GM10266 (cell line): ENCODE data around the gene OR6N1.

ENCODE experiments used
- DNase-seq: peaks from one replicate; pipeline ENCODE4 v3.0.0; 2012; ENCODE audit errors: extremely low spot score
- TF ChIP-seq, protein P1 (sequence below): IDR thresholded peaks from 2 replicates; pipeline ENCODE4 v1.5.1; 2012; ENCODE audit warnings: mild to moderate bottlenecking, low read depth; ENCODE audit not compliant: control insufficient read depth, insufficient read depth; ENCODE audit errors: missing control alignments

OR6N1 gene

DNA sequence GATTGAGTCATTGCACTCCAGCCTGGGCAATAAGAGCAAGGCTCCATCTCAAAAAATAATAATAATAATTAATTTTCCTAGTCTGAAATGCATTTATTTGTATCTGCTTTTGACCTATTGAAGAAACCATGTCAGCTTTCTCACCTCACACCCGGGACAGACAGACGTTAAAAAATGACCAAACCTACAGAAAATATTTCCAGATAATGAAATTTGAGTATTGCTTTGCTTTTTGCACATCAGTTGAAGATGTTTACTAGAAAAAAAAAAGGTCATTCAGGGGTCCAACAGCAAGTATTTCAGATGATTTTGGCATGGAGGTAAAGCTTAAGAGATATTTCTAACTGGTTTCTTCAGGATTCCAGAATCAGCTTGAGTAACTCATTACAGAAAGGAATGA, 17.6 kb downstream of the OR6N1 start, which contains the start of gene OR6K6:
TSS of gene OR6K6 (plus strand) at position 301 of the 400 bp plus-strand sequence. CDS start 168 bp downstream, outside the sequence.
- no peak for DNase-seq
- TF ChIP-seq, protein P1, sequence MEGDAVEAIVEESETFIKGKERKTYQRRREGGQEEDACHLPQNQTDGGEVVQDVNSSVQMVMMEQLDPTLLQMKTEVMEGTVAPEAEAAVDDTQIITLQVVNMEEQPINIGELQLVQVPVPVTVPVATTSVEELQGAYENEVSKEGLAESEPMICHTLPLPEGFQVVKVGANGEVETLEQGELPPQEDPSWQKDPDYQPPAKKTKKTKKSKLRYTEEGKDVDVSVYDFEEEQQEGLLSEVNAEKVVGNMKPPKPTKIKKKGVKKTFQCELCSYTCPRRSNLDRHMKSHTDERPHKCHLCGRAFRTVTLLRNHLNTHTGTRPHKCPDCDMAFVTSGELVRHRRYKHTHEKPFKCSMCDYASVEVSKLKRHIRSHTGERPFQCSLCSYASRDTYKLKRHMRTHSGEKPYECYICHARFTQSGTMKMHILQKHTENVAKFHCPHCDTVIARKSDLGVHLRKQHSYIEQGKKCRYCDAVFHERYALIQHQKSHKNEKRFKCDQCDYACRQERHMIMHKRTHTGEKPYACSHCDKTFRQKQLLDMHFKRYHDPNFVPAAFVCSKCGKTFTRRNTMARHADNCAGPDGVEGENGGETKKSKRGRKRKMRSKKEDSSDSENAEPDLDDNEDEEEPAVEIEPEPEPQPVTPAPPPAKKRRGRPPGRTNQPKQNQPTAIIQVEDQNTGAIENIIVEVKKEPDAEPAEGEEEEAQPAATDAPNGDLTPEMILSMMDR: no peak

DNA sequence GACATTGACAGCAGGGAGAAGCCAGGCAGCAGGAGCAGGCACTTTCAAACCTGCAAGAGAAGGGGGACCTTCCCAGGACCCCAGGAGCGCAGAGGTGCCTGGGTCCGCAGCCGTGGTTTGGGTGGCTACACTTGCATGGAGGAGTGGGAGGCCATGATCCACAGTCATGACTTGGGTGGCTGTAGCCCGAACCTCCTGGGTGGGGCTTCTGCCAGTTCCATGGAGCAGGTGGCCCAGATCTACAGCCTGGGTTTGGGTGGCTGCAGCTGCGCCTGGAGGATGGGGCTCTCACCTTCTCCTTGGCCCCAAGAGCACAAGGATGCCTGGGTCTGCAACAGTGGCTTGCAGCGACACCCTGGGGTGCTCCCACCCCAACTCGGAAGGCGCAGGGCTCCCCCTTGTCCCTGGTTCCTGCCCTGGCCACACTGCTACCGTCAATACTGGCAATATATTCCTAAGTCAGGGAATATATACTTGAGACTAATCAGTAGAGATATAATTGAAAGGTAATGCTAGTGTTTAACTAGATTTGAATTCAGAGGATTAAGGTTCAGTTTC, 19.8 kb downstream of the OR6N1 start:
- TF ChIP-seq, protein P1: no peak
- no peak for DNase-seq

DNA sequence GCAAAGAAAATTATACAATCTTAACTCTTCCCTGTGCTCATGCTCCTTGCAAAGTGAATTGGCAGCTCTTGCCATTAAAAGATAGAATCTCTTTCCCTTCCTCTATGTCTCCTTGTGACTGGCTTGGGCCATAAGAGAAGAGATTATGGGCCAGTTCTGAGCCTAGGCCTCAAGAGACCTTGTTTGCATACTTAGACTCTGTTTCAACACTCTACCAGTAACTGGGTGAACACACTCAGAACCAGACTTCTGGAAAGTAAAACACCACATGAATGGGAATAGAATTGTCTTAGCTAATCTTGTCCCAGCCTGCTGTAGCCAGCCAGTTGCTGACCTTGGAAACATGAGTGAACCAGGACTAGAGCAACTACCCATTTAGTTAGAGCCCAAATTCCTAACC, 36.1 kb downstream of the OR6N1 start:
- TF ChIP-seq, protein P1: no peak
- DNase-seq: no peak

DNA sequence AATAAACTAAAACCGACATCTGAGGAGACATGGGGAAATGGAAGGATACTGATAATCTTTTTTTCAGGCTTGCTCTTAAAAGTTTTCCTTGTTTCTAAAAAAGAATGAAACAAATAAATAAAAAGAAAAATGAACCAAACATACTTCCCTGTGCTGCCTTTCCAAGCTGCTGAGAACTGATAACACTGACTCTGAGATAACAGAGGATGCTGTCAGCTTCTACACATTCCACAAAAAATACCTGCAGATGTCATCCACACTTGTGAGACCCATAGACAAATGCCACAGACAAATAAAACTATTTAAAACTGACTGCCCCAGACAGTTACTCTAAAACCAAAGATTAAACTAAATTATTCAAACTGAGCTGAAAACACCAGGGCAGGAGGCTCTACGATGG, 39.5 kb downstream of the OR6N1 start:
- DNase-seq: no peak

DNA sequence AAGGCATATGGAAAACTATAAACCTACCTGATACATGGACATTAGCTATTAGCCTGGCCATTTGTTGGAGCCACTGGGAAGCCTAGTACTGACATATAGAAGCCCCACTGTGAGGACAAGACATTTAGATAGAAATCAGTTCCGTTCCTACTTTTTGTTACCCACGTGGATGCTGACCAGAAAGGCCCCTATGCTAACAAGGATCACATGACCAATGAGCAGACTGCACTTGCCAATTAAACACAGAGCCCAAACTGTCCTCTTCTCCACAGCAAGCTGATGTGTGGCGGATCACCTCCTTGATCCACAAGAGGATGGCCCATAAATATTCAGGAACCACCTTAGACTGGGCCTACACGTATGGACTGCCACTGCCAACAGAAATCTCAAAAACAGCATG, 40.3 kb downstream of the OR6N1 start:
- TF ChIP-seq, protein P1: no peak

More for the DNA sequence above, 39.5 kb downstream of the OR6N1 start:
- TF ChIP-seq, protein P1: no peak

DNA sequence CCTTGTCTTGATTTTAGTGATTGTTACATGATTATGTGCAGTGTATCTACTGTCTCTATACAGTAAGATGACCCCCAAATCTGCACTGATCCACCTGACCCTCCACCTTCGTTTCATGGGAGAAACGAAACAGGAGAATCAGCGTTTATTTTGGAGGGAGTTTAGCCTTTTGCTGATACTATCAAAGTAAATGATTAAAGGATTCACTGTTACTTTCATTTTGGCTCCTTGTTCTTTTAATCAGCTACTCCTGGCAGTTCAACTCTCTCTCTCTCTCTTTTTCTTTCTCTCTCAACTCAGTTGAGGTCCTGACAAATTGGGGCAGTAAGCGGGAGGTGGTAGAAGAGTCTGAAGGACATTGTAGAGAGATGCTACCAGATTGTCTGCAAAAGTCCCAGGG, 41.5 kb downstream of the OR6N1 start:
- TF ChIP-seq, protein P1: no peak
- no peak for DNase-seq

More for the DNA sequence above, 40.3 kb downstream of the OR6N1 start:
- DNase-seq: no peak

DNA sequence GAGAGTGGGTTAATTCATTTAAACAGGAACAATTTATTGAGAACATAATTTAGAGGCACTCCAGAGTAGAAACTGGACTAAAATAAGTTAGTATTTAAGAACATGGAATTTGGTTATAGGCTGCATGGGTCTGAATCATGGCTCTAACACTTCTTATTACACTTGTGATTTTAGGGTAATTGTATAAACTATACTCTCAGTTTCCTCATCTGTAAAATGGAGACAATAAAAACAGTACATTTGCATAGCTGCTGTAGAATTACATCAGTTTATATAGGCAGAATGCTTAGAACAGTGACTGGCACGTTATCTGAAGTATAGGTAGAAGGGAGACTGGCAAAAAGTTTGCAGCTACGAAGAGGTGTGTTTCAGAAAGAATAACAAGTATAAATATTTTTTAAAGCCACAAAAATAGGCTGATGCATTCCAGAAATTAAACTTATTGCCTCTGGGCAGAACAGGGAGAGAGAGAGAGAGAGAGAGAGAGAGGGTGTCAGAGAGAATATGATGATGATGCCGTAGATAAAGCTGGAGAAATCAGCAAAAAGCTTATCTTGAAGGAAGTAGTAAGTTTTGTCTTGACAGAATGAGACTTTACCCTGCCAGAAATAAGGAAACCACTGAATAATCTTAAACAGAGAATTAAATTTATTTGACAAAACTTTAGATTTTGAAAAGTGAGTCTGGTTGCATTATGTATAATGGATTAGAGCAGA, 43.3 kb downstream of the OR6N1 start:
- DNase-seq: no peak
- TF ChIP-seq, protein P1: no peak
